Esophagus squamous epithelium (tissue), 5 donors: ENCODE data around the gene SLC12A7. TPM values are rescaled to one million over a fixed set of nuclear protein-coding genes. Genes with fewer than 3 reads are reported as not detected.

Experiments used
- DNase-seq: peaks from one replicate; lab custom pipeline; 2025; lab: John Stamatoyannopoulos, UW
- H3K27ac ChIP-seq, 4 donors: fragments of 200-600 bp; sonication (generic); one replicate each; pipeline ENCODE4 v1.5.1; 2016 to 2019; ENCODE audit warnings: mild to moderate bottlenecking in 1 of 4
- H3K27me3 ChIP-seq, 4 donors: fragments of 200-600 bp; sonication (generic); 1 replicate in 3 of 4; 2 replicates in 1 of 4; pipeline versions ENCODE4 v1.5.1 to v1.6.0; 2017 to 2021; ENCODE audit warnings: antibody characterized with exemption in 1 of 4
- H3K36me3 ChIP-seq, 3 donors: fragments of 200-600 bp; sonication (generic); one replicate each; pipeline ENCODE4 v1.5.1; 2016 to 2019
- H3K4me1 ChIP-seq, 3 donors: fragments of 200-600 bp; sonication (generic); one replicate each; pipeline ENCODE4 v1.5.1; 2017 to 2019
- H3K4me3 ChIP-seq, 4 donors: fragments of 200-600 bp; sonication (generic); 1 replicate in 3 of 4; 2 replicates in 1 of 4; pipeline ENCODE4 v1.5.1; 2016 to 2019; ENCODE audit warnings: mild to moderate bottlenecking in 2 of 4, moderate library complexity in 1 of 4
- H3K9me3 ChIP-seq, 3 donors: fragments of 200-600 bp; sonication (generic); one replicate each; pipeline ENCODE4 v1.5.1; 2016 to 2019
- CTCF ChIP-seq, 6 experiments: fragments of 450-650 bp in 4 of 6; fragments of 200-600 bp in 2 of 6; sonication (generic) in 2 of 6; IDR thresholded peaks; one replicate each; pipeline ENCODE4 v1.5.1; 2016 to 2019; ENCODE audit warnings: antibody characterized with exemption in 6 of 6, mild to moderate bottlenecking in 4 of 6, moderate library complexity in 4 of 6
- POLR2A ChIP-seq, 4 donors: fragments of 450-650 bp; IDR thresholded peaks; one replicate each; pipeline ENCODE4 v1.6.1; 2017; ENCODE audit warnings: antibody characterized with exemption in 4 of 4, mild to moderate bottlenecking in 4 of 4, moderate library complexity in 3 of 4
- WGBS, 2 donors: methylation state at CpG; one replicate each; pipeline ENCODE4 v1.1.5; 2018; 5-methylcytosine and 5-hydroxymethylcytosine counted together
- intact Hi-C: fragments of 100-400 bp; cut with DNase I; formaldehyde crosslinking; loops from one replicate; pipeline ENCODE4 v1.15.0; 2022
- total RNA-seq, 4 donors: library from RNA; depleted of rRNA; stranded (reverse); fragments of >200 nt; gene quantifications; one replicate each; pipeline ENCODE4 v1.1.0, GENCODE V29; 2016
- donor health status: DM: yes; HTN: yes; CAD: no.

Gene SLC12A7
- total RNA-seq, 4 donors from 2014 or later: 4.5 to 13.4 (median 6.6) TPM

DNA sequence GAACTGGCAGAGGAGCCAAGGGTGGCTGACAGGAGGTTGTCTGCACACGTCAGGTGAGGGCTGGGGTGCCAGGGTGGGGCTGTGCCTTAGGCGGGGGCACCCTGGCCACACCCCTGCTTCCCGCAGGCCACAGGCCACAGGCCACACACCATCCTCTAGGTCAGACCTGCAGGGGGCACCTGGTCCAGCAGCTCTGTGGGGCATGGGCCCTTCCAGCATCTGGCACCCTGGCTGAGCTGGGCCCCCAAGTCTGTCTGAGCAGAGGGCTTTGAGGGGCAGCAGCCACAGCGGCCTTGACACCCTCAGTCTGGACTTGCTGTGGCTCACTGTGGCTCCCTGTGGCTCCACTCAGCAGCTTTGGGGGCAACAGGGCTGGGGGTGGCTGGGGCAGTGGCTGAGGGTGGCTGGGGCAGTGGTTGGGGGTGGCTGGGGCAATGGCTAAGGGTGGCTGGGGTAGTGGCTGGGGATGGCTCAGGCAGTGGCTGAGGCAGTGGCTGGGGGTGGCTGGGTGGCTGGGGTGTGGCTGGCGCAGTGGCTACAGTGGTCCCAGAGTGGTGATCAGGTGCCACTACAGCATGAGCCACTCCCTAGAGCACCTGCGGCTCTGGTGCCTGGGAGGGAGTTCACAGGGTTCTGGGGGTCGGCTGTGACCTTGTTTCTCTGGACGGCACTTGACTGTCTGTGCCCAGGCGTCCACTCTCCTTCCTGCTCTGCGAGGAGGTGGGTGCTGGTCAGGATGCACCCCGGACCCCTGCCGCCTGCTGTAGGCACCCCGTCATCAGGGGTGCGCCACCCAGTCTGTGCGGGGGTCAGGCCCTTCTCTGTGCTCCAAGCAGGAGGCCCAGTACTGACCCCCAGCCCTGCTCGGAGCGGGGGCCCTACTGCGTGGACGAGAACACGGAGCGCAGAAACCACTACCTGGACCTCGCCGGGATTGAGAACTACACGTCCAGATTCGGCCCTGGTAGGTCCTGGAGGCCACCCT is 76.2 kb downstream of the SLC12A7 start:
- Histone ChIP-seq H3K36me3 (no peaks in the 10 kb centered on the region), H3K4me3 (no peak overlapping the region), H3K27me3 (peaks cover 0 to 20% (median 0%) of the 10 kb centered on the region in 4 donors), H3K9me3 (no peaks in the 10 kb centered on the region), H3K27ac (no peak overlapping the region), H3K4me1 (no peaks in the 10 kb centered on the region)
- TF ChIP-seq POLR2A (IDR thresholded peaks at IDR 0.05) (no peak), CTCF (IDR thresholded peaks at IDR 0.05) (no peak)
- intact Hi-C loops: no loop called here
- DNase-seq: no peak
- 78 to 85% methylated on average over 1 to 5 of the region's 25 CpGs for WGBS, 2 donors

DNA sequence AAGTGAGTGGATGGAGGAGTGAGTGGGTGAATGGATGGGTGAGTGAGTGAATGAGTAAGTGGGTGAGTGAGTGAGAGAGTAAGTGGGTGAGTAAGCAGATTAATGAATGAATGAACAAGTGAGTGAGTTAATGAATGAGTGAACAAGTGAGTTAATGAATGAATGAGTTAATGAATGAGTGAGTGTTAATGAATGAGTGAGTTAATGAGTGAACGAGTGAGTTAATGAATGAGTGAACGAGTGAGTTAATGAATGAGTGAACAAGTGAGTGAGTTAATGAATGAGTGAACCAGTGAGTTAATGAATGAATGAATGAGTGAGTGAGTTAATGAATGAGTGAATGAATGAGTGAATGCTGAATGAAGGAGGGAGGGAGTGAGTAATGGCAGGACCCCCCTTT is 76.9 kb downstream of the SLC12A7 start:
- H3K27ac ChIP-seq: no peak overlapping the region
- H3K4me1 ChIP-seq: no peaks in the 10 kb centered on the region
- TF ChIP-seq POLR2A (IDR thresholded peaks at IDR 0.05) (no peak), CTCF (IDR thresholded peaks at IDR 0.05) (no peak)
- H3K36me3 ChIP-seq: no peaks in the 10 kb centered on the region
- no peaks in the 10 kb centered on the region for H3K9me3 ChIP-seq
- peaks cover 0 to 27% (median 0%) of the 10 kb centered on the region in 4 donors for H3K27me3 ChIP-seq
- no peak overlapping the region for H3K4me3 ChIP-seq
- intact Hi-C loops: no loop called here
- no peak for DNase-seq
- WGBS, 2 donors: 81 to 96% methylated on average over 2 of the region's 2 CpGs

DNA sequence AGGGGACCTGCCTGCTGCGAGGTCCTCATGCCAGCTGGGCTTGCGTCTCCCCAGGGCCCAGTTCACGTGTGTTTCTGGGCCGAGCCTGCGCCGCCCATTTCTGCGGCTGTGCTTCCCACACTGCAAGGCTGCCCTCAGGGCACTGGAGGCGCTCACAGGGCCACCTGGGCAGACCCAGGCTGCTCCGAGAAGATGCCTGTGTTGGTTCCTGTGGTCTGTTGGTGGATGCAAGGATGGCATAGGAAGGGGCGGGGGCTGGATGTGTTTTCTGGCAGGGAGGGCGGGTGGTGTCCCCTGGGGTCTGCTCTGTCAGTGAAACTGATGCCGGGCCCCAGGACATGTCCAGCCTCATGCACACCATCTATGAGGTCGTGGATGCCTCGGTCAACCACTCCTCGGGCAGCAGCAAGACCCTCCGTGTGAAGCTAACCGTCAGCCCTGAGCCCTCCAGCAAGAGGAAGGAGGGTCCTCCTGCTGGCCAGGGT is 77.4 kb downstream of the SLC12A7 start:
- Histone ChIP-seq H3K9me3 (no peaks in the 10 kb centered on the region), H3K36me3 (no peaks in the 10 kb centered on the region), H3K4me3 (no peak overlapping the region), H3K27me3 (peaks cover 0 to 32% (median 0%) of the 10 kb centered on the region in 4 donors), H3K27ac (no peak overlapping the region), H3K4me1 (no peaks in the 10 kb centered on the region)
- no peak for TF ChIP-seq CTCF (IDR thresholded peaks at IDR 0.05)
- WGBS, 2 donors: 80 to 94% methylated on average over 2 to 3 of the region's 17 CpGs
- no peak for DNase-seq
- intact Hi-C loops: no loop called here

DNA sequence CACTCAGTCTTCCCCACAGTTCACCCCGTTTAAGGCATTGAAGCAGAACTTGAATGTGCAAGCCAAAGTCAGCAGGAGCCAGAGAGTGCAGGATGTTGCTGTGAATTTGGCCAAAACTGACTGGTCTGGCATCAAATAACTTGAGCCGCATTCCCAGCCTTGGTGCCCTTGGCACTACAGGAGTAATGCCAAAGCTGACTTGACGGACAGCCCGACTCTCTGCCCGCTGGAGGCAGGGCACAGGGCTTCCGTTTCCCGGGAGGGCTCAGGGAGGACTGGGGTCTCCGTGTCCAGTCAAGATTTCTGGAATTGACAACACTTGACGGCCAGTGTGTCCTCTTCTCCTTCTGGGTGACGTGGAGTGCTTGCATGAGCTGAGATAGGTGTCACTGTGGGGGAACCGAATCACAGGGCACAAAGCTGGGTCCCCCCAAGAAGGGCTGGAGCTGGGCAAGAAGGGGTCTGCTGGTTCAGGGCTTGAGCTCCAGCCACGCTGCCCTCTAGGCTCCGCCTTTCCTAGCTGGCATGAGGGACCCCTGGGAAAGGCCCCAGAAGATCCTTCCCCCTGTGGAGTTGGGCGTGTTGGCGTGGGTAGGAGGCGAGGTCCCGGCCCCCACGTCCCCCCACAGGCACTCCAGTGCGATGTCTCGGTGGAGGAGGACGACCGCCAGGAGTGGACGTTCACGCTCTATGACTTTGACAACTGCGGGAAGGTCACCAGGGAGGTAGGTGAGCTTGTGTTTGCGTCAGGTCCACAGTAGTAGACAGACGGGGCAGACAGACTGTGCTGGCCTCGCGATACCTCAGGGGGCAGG is 78.0 kb downstream of the SLC12A7 start:
- no peak for DNase-seq
- H3K36me3 ChIP-seq: no peaks in the 10 kb centered on the region
- peaks cover 0 to 37% (median 0%) of the 10 kb centered on the region in 4 donors for H3K27me3 ChIP-seq
- H3K4me1 ChIP-seq: no peaks in the 10 kb centered on the region
- no peak overlapping the region for H3K27ac ChIP-seq
- intact Hi-C loops: no loop called here
- no peak for TF ChIP-seq POLR2A (IDR thresholded peaks at IDR 0.05)
- no peak for TF ChIP-seq CTCF (IDR thresholded peaks at IDR 0.05)
- no peak overlapping the region for H3K4me3 ChIP-seq
- H3K9me3 ChIP-seq: no peaks in the 10 kb centered on the region
- WGBS, 2 donors: 90 to 93% methylated on average over 9 to 14 of the region's 29 CpGs
